NCI-H345 (cell line): Measurements from ENCODE around the gene KNDC1.
"Not testable (repeated sequence)": the region's sequence is repeated elsewhere in the genome, so short reads cannot be mapped to it uniquely, and the experiment has no call there.

Source experiments
- DNase-seq: peaks from one replicate; lab custom pipeline; 2025; lab: John Stamatoyannopoulos, UW

Gene KNDC1

DNA sequence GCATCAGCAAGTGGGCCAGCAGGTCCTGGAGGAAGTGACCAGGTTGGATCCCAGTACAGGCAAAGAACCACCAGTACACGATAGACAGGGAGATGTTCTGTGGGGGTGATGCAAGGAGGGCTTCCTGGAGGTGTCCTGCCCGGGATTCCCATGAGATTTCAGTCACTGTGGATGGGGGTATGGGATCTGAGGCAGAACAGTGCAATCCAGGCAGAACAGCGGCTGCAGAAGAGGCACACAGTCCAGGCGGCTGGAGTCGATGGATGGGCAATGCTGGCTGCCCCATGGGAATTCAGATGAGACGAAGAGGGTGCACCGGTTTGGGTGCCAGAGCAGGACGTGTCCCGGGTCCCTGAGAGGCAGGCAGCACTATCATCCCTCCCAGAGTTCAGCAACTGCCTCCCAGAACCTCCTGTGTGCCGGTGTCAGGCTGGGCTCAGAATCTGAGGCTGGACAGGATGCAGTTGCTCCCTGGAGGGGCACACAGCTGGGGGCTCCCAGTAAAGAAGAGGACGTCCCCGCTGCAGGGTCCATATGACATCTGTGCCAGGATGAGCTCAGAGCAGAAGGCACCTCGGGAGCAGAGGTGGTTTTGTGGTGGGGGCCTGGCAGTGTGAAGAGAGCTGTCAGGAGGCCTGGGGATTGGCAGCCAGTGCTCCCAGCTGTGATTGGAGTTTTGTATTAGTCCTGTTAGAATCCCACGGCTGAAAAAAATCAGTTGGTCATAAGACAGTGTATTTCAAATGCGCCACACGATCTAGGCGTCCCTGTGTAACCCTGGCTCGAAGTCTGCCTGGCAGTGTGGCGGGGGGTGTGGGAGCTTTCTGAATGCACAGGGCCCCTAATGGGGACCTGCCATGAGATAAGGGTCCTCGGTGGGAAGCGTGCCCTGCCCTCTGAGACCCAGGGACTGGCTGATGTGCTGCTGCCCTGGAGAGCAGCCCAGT lies 3.2 kb downstream of the KNDC1 start:
- DNase-seq, result no peak

DNA sequence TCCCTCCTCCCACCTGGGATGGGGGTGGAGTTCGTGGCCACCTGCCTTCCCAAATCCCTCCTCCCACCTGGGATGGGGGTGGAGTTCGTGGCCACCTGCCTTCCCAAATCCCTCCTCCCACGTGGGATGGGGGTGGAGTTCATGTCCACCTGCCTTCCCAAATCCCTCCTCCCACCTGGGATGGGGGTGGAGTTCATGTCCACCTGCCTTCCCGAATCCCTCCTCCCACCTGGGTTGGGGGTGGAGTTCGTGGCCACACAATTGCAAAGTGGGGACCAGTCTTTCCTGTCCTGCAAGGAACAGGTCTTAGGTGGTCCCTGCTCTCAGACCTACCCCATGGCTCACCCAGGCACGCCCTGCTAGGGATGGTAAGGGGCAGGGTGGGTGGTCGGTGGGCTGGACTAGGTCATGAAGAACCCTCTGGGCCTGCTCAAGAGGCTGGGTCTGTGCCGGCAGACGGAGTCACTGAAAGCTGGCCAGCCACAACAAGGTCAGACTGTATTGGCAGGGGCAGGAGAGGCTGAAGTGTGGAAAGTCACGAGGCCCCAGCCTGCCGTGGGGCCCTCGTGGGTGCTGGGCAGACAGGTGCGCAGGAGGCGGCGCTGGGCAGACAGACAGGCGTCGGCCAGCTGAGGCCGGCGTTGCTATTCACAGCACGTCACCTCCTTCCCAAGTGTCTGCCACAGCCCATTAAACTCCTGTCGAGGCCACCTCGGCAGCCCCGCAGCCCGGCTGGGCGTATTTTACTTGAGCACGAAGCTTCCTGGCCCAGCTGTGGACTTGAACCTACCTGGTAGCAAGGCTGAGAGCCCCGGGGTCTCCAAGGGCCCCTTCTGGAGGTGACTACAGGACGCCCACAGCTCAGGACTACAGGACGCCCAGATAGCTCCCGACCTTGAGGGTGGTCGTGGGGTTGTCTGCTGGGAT lies 4.1 kb downstream of the KNDC1 start:
- DNase-seq, result no peak

GRCh38 chr10:133164816-133165555 lies 5.0 kb downstream of the KNDC1 start:
- DNase-seq, result no peak

GRCh38 chr10:133165556-133166503 lies 5.8 kb downstream of the KNDC1 start:
- DNase-seq, result no peak

DNA sequence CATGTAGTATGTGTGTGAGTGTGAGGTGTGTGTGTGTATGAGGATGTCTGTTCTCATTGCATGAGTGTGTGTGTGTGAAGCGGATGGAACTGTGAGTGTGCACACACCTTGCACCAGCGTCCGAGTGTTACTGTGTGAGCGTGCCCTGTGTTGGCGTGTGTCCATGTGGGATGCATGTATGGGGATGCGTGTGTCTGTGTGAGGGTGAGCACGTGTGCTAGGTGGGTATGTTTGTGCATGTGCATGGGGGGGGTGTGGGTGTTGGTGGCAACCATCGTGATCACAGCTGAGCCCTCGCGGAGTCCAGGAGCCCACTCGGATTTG lies 6.4 kb downstream of the KNDC1 start:
- no peak for DNase-seq

DNA sequence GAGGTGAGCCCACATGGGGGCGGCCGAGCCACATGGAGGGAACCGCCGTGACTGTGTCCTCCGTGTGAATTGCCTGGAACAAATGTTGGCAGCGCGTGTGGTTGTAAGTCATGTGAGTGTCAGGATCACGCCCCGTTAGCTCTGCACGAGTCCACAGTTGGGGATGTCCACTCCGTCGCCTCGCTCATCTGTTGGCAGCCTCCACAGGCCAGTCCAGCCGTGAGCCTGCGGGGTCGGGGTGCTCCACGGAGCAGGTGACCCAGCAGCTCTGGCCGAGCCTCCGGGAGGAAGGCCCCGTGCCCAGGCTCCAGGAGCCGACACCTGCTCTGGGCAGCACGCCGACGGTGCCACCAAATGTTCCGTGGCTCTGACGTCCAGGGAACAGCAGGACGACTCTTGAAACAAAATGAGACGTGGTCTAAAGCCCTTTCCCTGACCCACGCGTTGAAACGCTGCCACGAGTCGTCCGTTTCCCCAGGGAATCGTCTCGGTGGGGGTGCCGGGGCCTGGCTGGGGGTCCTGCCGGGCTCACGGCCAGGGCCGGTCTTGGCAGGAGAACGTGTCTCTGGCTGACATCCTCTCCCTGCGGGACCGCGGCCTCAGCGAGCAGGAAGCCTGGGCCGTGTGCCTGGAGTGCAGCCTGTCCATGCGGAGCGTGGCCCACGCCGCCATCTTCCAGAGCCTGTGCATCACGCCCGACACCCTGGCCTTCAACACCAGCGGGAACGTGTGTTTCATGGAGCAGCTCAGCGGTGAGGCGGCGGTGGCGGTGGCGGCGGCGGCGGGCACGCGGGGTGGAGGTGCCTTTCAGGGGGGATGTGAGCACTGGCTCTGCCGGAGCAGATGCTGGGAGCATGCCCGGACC lies 7.0 kb downstream of the KNDC1 start:
- DNase-seq, result no peak

DNA sequence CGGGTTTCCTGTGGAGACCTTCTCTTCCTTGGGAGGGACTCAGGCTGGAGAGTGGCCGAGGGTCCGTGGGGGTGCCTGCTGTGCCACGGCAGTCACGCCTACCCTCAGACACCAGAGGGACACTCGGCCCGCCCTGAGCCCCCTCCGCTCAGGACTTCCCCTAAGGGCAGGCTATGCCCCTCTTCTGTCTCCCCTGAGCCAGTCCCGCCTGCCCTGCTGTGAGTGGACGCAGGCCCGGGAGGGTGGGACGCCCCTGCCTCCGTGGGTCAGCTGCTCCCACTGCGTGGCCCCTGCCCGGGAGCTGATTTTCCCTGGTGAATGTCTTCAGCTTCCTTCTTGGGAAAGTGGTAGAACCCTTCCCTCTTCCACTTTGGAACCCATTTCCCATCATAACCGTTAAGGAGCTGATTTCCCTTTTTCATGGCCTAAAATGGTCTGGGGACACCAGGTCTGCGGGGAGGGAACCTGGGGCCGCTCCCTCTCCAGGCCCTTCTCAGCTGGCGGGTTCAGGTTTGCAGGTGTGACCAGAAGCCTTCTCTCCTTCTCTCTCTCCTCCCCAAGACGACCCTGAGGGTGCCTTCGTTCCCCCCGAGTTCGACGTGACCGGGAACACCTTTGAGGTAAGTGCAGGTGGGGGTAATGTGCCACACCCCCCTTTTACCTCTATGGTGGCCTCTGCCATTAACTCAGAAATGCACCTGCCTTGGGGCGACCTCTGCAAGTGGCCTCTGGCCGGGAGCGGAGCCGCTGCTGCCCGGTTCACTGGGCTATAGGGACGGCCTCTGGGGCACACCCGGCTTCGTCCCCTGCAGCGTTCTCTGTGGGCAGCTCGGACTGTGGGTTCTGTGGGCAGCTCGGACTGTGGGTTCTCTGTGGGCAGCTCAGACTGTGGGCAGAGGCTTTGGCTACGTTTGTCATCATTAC lies 7.9 kb downstream of the KNDC1 start:
- no peak for DNase-seq

DNA sequence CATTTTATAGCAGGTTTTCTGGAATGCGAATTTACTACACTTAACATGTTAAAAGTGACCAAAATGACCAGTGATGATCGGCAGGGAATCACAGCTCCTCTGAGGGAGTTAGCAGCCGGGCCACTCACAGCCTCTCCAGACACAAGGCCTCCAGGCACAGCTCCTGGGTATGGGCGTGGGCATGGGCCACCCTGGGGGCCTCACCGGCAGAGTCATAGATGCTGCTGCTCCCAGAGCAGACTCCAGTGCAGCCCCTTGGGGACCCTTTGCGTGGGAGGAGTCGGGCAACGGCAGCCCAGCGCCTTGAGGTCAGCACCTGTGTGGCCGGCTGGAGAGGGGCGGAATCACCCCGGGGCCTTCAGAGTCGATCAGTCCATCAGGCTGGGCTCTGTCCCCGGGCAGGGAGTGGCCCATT lies 8.6 kb downstream of the KNDC1 start:
- no peak for DNase-seq

DNA sequence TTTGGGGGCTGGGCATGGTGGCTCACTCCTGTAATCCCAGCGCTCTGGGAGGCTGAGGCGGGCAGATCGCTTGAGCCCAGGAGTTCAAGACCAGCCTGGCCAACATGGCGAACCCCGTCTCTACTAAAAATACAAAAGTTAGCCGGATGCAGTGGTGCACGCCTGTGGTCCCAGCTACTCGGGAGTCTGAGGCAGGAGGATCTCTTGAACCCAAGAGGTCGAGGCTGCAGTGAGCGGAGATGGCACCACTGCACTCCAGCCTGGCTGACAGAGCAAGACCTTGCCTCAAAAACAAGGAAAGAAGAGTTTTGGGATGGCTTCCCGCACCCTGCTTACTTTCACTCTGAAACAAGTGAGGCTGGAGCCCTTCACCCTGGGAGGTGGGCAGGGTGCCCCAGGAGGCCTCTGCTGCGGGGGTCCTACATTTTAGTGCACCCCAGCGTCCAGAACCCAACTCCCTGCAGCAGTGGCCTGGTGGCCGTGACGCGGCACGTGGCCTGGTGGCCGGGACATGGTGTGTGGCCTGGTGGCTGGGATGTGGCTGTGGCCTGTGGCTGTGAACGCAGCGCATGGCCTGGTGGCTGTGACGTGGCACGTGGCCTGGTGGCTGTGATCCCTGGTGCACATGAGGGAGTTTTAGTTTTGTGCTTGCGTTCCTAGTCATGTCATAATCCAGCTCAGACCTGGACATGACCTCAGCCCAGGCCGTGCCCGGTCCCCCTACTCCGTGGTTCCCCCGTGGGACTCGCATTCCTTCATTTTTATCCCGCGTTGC lies 9.3 kb downstream of the KNDC1 start:
- DNase-seq, result no peak

- DNase-seq, result no peak
These were observed 10.1 kb downstream of the KNDC1 start for GRCh38 chr10:133170092-133170491.

GRCh38 chr10:133173860-133174640 lies 14.0 kb downstream of the KNDC1 start:
- no peak for DNase-seq

GRCh38 chr10:133174689-133175263 lies 14.8 kb downstream of the KNDC1 start:
- no peak for DNase-seq

DNA sequence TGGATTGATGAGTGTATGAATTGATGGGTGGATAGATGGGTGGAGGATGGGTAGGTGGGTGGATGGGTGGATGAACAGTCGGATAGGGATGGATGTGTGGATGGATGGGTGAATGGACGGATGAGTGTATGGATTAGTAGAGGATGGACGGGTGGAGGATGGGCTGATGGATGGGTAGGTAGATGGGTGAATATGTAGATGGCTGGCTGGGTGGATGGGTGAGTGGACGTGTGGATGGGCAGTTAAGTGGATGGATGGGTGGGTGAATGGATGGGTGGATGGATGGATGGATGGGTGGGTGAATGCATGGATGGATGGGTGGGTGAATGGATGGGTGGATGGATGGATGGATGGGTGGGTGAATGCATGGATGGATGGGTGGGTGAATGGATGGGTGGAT lies 15.6 kb downstream of the KNDC1 start:
- not testable (repeated sequence) for DNase-seq

- no peak for DNase-seq
These were observed 16.5 kb downstream of the KNDC1 start for GRCh38 chr10:133176546-133176945.

DNA sequence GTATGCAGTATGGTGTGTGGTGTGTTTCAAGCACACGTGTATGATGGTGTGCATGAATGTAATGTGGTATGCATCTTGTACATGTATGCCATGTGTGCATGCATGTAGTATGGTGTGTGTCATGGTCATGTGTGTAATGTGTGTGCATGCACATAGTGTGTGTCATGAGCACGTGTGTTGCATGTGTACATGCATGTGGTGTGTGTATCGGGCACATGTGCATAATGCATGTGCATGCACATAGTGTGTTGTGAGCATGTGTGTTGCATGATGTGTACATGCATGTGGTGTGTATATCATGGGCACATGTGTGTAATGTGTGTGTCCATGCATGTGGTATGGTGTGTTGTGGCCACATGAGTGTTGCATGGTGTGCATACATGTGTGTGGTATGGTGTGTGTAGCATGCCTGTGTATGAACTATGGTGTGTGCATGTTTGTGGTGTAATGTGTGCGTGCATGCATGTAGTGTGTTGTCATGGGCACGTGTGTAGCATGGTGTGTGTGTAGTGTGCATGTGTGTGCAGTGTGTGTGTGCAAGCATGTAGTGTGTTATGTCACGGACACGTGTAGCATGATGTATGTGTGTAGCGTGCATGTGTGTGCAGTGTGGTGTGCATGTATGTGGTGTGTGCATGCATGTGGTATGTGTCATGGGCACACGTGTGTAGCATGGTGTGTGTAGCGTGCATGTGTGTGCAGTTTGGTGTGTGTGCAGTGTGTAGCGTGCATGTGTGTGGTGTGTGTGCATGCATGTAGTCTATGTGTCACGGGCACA lies 17.6 kb downstream of the KNDC1 start:
- no peak for DNase-seq
